ENCODE results near the gene CELF4. TPM values are rescaled to one million over a fixed set of nuclear protein-coding genes. Genes with fewer than 3 reads are reported as not detected.

Gene CELF4
- total and polyA plus RNA-seq, 2 donors (not counting 3 experiments of a cell fraction or from before 2014, with no cell fraction given) = not detected

- H3K9ac ChIP-seq (replicated peaks; ENCODE audit: extremely low read depth, insufficient read depth, low read length) = no peak overlapping the region
- BruUV-seq (replicated peaks) = no TSS peak
- ChIA-PET CTCF (interaction anchor here (0.6 to 3.6 kb wide), 3 partner anchors 8 to 442 kb away, joined by 3 to 37 read pairs (median 3); no protein-coding TSS in a partner anchor), POLR2A (no interaction called here)
- FAIRE-seq (no peak), DNase-seq (ENCODE audit: low read depth, low spot score) (no peak)
- H3K4me1 ChIP-seq (ENCODE audit: control insufficient read depth, extremely low read depth, insufficient read depth, low read length) = no peaks in the 10 kb centered on the region
- H3K9me1 ChIP-seq (replicated peaks; ENCODE audit: control insufficient read depth, extremely low read depth, insufficient read depth, low read length) = no peaks in the 10 kb centered on the region
- no peak overlapping the region for H3K27ac ChIP-seq (ENCODE audit: insufficient read depth, low read depth, low read length)
- dilution Hi-C loops (cut with MboI; ENCODE audit: extremely low pct_ligation_motif_present, low sequenced_read_pairs) = no loop called here
- no peaks in the 10 kb centered on the region for H3K9me3 ChIP-seq (replicated peaks; ENCODE audit: control insufficient read depth, insufficient read depth, low read length)
- no peaks in the 10 kb centered on the region for H3K27me3 ChIP-seq (ENCODE audit: control insufficient read depth in 2 of 2, insufficient read depth in 2 of 2, low read length in 2 of 2)
- no peak overlapping the region for H3K4me2 ChIP-seq (ENCODE audit: insufficient read depth, low read length)
- H3K4me3 ChIP-seq (replicated peaks in 1 of 3; ENCODE audit: insufficient read depth in 1 of 3, low read depth in 1 of 3, low read length in 3 of 3) = no peak overlapping the region
- no peak overlapping the region for H2AFZ ChIP-seq (ENCODE audit: low read depth, low read length)
- H3K79me2 ChIP-seq (ENCODE audit: control insufficient read depth, insufficient read depth, low read length) = no peaks in the 10 kb centered on the region
- TF ChIP-seq POLR2AphosphoS5 (IDR thresholded peaks at IDR 0.05; ENCODE audit: insufficient read depth, low read depth, low read length) (no peak), JUN (IDR thresholded peaks at IDR 0.05; ENCODE audit: borderline replicate concordance, insufficient read depth, insufficient read length, low read depth) (no peak), POLR2A (IDR thresholded peaks at IDR 0.05; ENCODE audit: low read depth, low read length) (no peak), MAX (IDR thresholded peaks at IDR 0.05; ENCODE audit: insufficient read depth, insufficient read length) (no peak), MYC (IDR thresholded peaks at IDR 0.05; ENCODE audit: low read depth, low read length) (no peak), EZH2 (IDR thresholded peaks at IDR 0.05; ENCODE audit: borderline replicate concordance, low read depth, low read length, severe bottlenecking) (no peak), GATA2 (IDR thresholded peaks at IDR 0.05; ENCODE audit: insufficient read depth, insufficient read length, low read depth, low read length) (no peak), FOS (IDR thresholded peaks at IDR 0.05; ENCODE audit: borderline replicate concordance, insufficient read depth, low read length) (no peak), CTCF (IDR thresholded peaks at IDR 0.05; ENCODE audit: extremely low read depth in 1 of 2, insufficient read depth in 1 of 2, low read depth in 1 of 2, low read length in 2 of 2) (no peak)
- no peaks in the 10 kb centered on the region for H3K36me3 ChIP-seq (ENCODE audit: control insufficient read depth in 2 of 2, extremely low read depth in 1 of 2, insufficient read depth in 2 of 2, low read length in 2 of 2)
- H4K20me1 ChIP-seq (replicated peaks; ENCODE audit: control insufficient read depth, extremely low read depth, insufficient read depth, low read length) = no peaks in the 10 kb centered on the region
- intact Hi-C loops (cut with micrococcal nuclease) = no loop called here
Observed at GRCh38 chr18:37383846-37384595, 181.6 kb downstream of the CELF4 start.
